Right lobe of liver (tissue), 6 donors: Measurements from ENCODE around the gene GABRG3. TPM values are rescaled to one million over a fixed set of nuclear protein-coding genes. Genes with fewer than 3 reads are reported as not detected.

Experiments
- ATAC-seq, 4 donors: fragments of 200-7000 bp; cut with Tn5 transposase; one replicate each; pipeline ENCODE4 v1.9.1; 2020; ENCODE audit warnings: mild to moderate bottlenecking in 4 of 4, moderate library complexity in 4 of 4
- DNase-seq, 3 donors: peaks; one replicate each; pipeline ENCODE4 v3.0.0-alpha.2; 2020
- H3K27ac ChIP-seq, 3 donors: fragments of 200-600 bp; one replicate each; pipeline ENCODE4 v1.8.0; 2022
- H3K27me3 ChIP-seq, 2 donors: fragments of 200-600 bp; one replicate each; pipeline ENCODE4 v1.8.0; 2022
- H3K36me3 ChIP-seq, 4 donors: fragments of 200-600 bp; sonication (generic) in 1 of 4; one replicate each; pipeline versions ENCODE4 v1.5.1 to v1.8.0; 2017 to 2022; ENCODE audit warnings: control low read depth in 1 of 4
- H3K4me1 ChIP-seq, 4 donors: fragments of 200-600 bp; sonication (generic) in 1 of 4; one replicate each; pipeline versions ENCODE4 v1.5.1 to v1.8.0; 2017 to 2022; ENCODE audit warnings: control low read depth in 1 of 4
- H3K4me3 ChIP-seq, 3 donors: fragments of 200-600 bp; one replicate each; pipeline ENCODE4 v1.8.0; 2022
- H3K9me3 ChIP-seq, 4 donors: fragments of 200-600 bp; sonication (generic) in 1 of 4; one replicate each; pipeline versions ENCODE4 v1.5.1 to v1.8.0; 2017 to 2022; ENCODE audit warnings: control low read depth in 1 of 4
- CTCF ChIP-seq, 4 donors: fragments of 200-600 bp in 3 of 4; fragments of 450-650 bp in 1 of 4; IDR thresholded peaks; one replicate each; pipeline versions ENCODE4 v1.5.1 to v1.8.0; 2016 to 2022; ENCODE audit warnings: antibody characterized with exemption in 4 of 4, mild to moderate bottlenecking in 2 of 4
- POLR2A ChIP-seq: fragments of 450-650 bp; IDR thresholded peaks from one replicate; pipeline ENCODE4 v1.6.1; 2017; ENCODE audit warnings: antibody characterized with exemption, mild to moderate bottlenecking
- WGBS: methylation state at CpG from one replicate; pipeline ENCODE4 v1.1.6; 2018; ENCODE audit warnings: low coverage, low lambda C conversion rate; ENCODE audit not compliant: insufficient coverage; ENCODE audit errors: missing lambda C conversion rate; 5-methylcytosine and 5-hydroxymethylcytosine counted together
- intact Hi-C, 2 donors: fragments of 100-400 bp; cut with DNase I; formaldehyde crosslinking; loops; one replicate each; pipeline versions ENCODE4 v1.11.2 to v1.14.1; 2022
- total RNA-seq, 6 experiments: library from RNA; depleted of rRNA in 2 of 6; stranded (reverse); fragments of >200 nt in 2 of 6; fragmentation: NEBNext Ultra II Directional in 3 of 6; extraction: Animal tissue kit (Norgen Biotek cat#: 25700) in 3 of 6; gene quantifications; one replicate each; pipeline versions ENCODE4 v1.1.0 to v1.2.4, GENCODE V29; 2016 to 2023
- donor health status: DM: no; HTN: yes; CAD: no.
- donor health status: DM: no; HTN: no; CAD: no.
- donor health status: DM: no; HTN: no; CAD: no.
- donor health status: DM: no; HTN: yes; CAD: no.
- donor health status: DM: no; HTN: yes; CAD: no.

The GABRG3 gene
- total RNA-seq, 6 experiments from 2014 or later = 0.18 TPM; not detected in 5

DNA sequence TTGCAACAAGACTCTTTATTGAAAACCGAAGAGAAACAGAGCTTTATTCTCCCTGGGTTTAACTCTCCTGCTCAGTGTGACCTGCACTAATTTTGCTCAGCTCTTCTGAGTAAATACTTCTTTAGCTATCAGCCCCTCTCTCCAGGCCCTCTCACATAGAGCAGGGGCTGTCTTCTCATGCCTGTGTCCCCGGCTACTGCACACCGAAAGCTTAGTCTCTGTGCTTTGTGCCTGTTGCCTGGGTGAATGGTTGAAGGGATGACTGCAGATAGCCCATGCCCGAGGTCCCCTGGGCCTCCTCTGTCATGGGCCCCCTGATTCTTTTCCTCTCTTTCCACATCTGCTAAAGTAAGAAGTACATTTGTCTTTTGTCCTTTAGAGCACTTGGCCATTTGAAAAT lies 195.9 kb downstream of the GABRG3 start:
- intact Hi-C loops = no loop called here
- WGBS = 27% methylated on average over 4 of the region's 4 CpGs
- Histone ChIP-seq H3K9me3 (no peaks in the 10 kb centered on the region), H3K4me1 (no peaks in the 10 kb centered on the region), H3K27me3 (no peaks in the 10 kb centered on the region), H3K4me3 (no peak overlapping the region), H3K36me3 (no peaks in the 10 kb centered on the region), H3K27ac (no peak overlapping the region)
- ATAC-seq (no peak), DNase-seq (no peak)
- TF ChIP-seq CTCF (IDR thresholded peaks at IDR 0.05) = no peak
- TF ChIP-seq POLR2A = no peak

GRCh38 chr15:27167738-27168137 lies 196.8 kb downstream of the GABRG3 start:
- intact Hi-C loops = no loop called here
- no peak overlapping the region for H3K27ac ChIP-seq
- H3K27me3 ChIP-seq = no peaks in the 10 kb centered on the region
- TF ChIP-seq CTCF (IDR thresholded peaks at IDR 0.05) (no peak), POLR2A (no peak)
- H3K9me3 ChIP-seq = no peaks in the 10 kb centered on the region
- H3K4me1 ChIP-seq = no peaks in the 10 kb centered on the region
- ATAC-seq (no peak), DNase-seq (no peak)
- no peaks in the 10 kb centered on the region for H3K36me3 ChIP-seq
- WGBS = 50% methylated on average over 2 of the region's 10 CpGs
- no peak overlapping the region for H3K4me3 ChIP-seq

GRCh38 chr15:27170851-27171250 lies 199.9 kb downstream of the GABRG3 start:
- TF ChIP-seq CTCF (IDR thresholded peaks at IDR 0.05) (no peak), POLR2A (no peak)
- ATAC-seq = no peak
- Histone ChIP-seq H3K27me3 (no peaks in the 10 kb centered on the region), H3K4me1 (no peaks in the 10 kb centered on the region), H3K9me3 (no peaks in the 10 kb centered on the region), H3K27ac (no peak overlapping the region), H3K4me3 (no peak overlapping the region), H3K36me3 (no peaks in the 10 kb centered on the region)
- intact Hi-C loops = no loop called here
- WGBS = 68% methylated on average over 4 of the region's 4 CpGs
- DNase-seq = no peak

DNA sequence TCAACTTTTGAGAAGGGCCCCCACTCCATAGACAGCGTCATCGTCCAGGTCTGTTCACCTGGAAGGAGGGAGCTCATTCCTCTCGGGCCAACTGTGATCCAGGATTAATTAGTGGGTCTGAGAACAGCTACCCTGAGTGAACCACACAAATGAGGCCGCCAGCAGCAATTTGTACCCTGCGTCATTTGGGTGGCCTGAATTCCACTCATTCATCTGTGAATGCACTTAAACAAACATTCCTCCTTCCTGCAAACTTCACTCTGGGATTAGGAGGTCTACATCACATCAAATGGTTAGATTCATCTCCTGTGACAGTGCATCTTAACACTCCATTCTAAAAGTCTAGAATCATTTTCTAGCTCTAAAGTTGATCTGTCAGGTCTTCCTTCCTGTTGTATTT lies 201.8 kb downstream of the GABRG3 start:
- H3K27me3 ChIP-seq = no peaks in the 10 kb centered on the region
- WGBS = 18% methylated on average over 3 of the region's 5 CpGs
- intact Hi-C loops = no loop called here

More for the DNA sequence above, 201.8 kb downstream of the GABRG3 start:
- TF ChIP-seq CTCF (IDR thresholded peaks at IDR 0.05) (no peak), POLR2A (no peak)
- H3K4me1 ChIP-seq = no peaks in the 10 kb centered on the region
- H3K36me3 ChIP-seq = no peaks in the 10 kb centered on the region
- no peak for ATAC-seq
- no peak overlapping the region for H3K27ac ChIP-seq
- H3K4me3 ChIP-seq = no peak overlapping the region
- no peak for DNase-seq
- H3K9me3 ChIP-seq = no peaks in the 10 kb centered on the region
